ENCODE results near the gene SPEN.
"Not testable (repeated sequence)": the region's sequence is repeated elsewhere in the genome, so short reads cannot be mapped to it uniquely, and the experiment has no call there.

The SPEN gene

GRCh38 chr1:15876357-15877055 is 29.0 kb downstream of the SPEN start:
- no peak for DNase-seq (ENCODE audit: low read depth in 1 of 2, low spot score in 1 of 2)
- no peak for TF ChIP-seq JUND (IDR thresholded peaks at IDR 0.05; ENCODE audit: low read depth)
- in situ Hi-C loops (cut with HindIII; ENCODE audit: low pct_unique_long_range_greater_than_20kb, low sequenced_read_pairs), result no loop called here

DNA sequence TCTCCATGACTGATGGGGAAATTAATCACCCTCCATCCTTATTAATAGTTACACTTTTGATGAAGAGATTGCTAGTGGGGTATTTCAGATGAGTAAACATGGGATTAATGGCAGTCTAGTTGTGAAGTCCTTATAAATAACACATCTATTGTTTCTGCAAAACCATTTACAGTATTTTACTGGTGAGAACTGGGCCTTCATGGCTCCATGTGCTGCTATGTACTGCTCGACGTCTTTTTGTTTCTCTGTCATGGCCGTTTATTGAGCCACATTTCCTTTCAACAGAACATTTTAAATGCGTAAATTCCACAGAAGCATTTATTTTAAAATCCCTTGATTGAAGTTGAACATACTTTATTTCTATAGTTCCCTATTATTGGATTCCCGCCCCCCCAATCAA is 34.5 kb downstream of the SPEN start:
- in situ Hi-C loops (cut with HindIII; ENCODE audit: low pct_unique_long_range_greater_than_20kb, low sequenced_read_pairs), result no loop called here
- DNase-seq (ENCODE audit: low read depth in 1 of 2, low spot score in 1 of 2), result no peak
- TF ChIP-seq JUND (IDR thresholded peaks at IDR 0.05; ENCODE audit: low read depth), result no peak

- TF ChIP-seq JUND (IDR thresholded peaks at IDR 0.05; ENCODE audit: low read depth), result no peak
- in situ Hi-C loops (cut with HindIII; ENCODE audit: low pct_unique_long_range_greater_than_20kb, low sequenced_read_pairs), result no loop called here
- no peak for DNase-seq (ENCODE audit: low read depth in 1 of 2, low spot score in 1 of 2)
Observed at GRCh38 chr1:15882665-15883064, 35.2 kb downstream of the SPEN start.

DNA sequence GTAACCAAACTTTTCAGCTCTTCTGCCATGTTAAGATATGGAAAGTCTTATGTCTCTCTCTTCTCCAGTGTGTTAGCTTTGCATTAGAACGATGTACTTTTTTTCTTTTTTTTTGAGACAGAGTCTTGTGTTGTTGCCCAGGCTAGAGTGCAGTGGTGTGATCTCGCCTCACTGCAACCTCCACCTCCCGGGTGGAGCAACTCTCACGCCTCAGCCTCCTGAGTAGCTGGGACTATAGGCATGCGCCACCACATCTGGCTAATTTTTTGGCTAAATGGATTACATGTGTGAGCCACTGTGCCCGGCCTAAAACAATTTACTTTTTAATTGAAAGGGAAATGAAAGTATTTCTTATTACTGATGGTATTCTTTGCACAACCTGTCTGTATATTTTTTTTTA is 35.8 kb downstream of the SPEN start:
- TF ChIP-seq JUND (IDR thresholded peaks at IDR 0.05; ENCODE audit: low read depth), result no peak
- in situ Hi-C loops (cut with HindIII; ENCODE audit: low pct_unique_long_range_greater_than_20kb, low sequenced_read_pairs), result no loop called here
- DNase-seq (ENCODE audit: low read depth in 1 of 2, low spot score in 1 of 2), result no peak

DNA sequence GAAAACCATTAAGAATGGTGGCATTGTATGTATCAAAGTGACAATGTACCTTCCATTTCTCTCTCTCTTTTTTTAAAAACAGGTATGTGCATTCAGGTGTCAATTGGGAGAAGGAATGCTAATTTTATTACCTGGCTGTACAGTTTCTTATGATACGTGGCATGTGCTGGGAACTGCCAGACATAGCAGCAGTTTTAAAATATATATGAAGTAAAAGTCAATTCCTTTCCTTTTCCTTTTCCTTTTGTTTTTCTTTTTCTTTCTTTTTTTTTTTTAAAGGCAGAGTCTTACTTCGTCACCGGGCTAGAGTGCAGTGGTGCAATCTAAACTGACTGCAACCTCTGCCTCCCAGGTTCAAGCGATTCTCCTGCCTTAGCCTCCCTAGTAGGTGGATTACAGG is 37.0 kb downstream of the SPEN start:
- no peak for TF ChIP-seq JUND (IDR thresholded peaks at IDR 0.05; ENCODE audit: low read depth)
- in situ Hi-C loops (cut with HindIII; ENCODE audit: low pct_unique_long_range_greater_than_20kb, low sequenced_read_pairs), result no loop called here
- DNase-seq (ENCODE audit: low read depth in 1 of 2, low spot score in 1 of 2), result no peak

- no peak for TF ChIP-seq JUND (IDR thresholded peaks at IDR 0.05; ENCODE audit: low read depth)
Observed at GRCh38 chr1:15885269-15885668, 37.8 kb downstream of the SPEN start.

GRCh38 chr1:15885701-15886610 is 38.4 kb downstream of the SPEN start:
- in situ Hi-C loops (cut with HindIII; ENCODE audit: low pct_unique_long_range_greater_than_20kb, low sequenced_read_pairs), result no loop called here
- no peak for TF ChIP-seq JUND (IDR thresholded peaks at IDR 0.05; ENCODE audit: low read depth)
- DNase-seq (ENCODE audit: low read depth in 1 of 2, low spot score in 1 of 2), result peak; percentile 29 to 93

More at GRCh38 chr1:15885269-15885668, 37.8 kb downstream of the SPEN start:
- in situ Hi-C loops (cut with HindIII; ENCODE audit: low pct_unique_long_range_greater_than_20kb, low sequenced_read_pairs), result no loop called here
- no peak for DNase-seq (ENCODE audit: low read depth in 1 of 2, low spot score in 1 of 2)

DNA sequence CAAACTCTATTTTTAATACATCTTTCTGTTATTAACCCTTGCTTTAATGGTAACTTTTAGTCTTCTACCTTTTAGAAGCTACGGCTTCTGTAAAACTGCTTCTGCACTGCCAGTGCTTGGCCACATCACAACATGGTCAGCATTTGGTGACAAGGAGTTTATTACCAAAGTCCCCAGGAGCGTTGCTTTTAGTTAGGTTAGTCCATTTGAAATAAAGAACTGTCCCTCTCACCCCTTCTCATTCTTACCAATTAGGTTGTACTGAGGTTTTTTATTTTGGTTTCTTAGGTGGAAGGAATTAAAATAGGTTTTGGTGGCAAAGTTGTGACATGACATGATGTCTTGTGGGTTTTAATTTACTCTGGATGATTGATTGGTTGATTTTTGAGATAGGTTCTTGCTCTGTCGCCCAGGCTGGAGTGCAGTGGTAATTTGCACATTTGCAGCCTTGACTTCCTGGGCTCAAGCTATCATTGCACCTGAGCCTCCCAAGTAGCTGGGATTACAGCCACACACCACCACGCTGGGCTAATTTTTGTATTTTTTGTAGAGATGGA is 39.2 kb downstream of the SPEN start:
- in situ Hi-C loops (cut with HindIII; ENCODE audit: low pct_unique_long_range_greater_than_20kb, low sequenced_read_pairs), result no loop called here
- no peak for TF ChIP-seq JUND (IDR thresholded peaks at IDR 0.05; ENCODE audit: low read depth)
- DNase-seq (ENCODE audit: low read depth in 1 of 2, low spot score in 1 of 2), result no peak

DNA sequence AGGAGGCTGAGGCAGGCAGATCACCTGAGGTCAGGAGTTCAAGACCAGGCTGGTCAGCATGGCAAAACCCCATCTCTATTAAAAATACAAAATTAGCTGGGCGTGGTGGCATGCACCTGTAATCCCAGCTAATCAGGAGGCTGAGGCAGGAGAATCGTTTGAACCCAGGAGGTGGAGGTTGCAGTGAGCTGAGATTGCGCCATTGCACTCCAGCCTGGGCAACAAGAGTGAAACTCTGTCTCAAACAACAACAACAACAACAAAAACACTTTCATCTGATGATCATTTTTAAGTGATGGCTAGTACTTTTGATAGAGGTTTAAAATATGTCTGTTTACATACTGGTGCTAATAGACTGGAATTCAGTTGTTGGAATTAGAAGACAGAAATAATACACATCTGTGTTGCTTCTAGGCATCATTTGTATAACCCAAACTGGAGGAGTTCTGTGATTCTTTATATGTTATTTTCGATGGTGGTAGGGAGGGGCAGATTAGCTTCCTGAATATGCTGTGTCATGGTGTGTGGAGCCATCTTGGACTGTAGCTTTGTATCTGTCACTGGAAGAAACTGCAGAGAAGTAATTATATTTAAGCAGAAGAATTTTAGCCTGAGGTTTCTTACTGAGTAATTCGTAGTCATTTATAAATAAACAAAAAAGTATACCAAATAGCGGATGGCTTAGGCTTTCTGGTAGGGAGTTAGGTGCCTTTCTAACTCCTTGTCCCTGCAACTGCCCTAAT is 45.5 kb downstream of the SPEN start:
- in situ Hi-C loops (cut with HindIII; ENCODE audit: low pct_unique_long_range_greater_than_20kb, low sequenced_read_pairs); DNase-seq (ENCODE audit: low read depth in 1 of 2, low spot score in 1 of 2): not testable (repeated sequence)

DNA sequence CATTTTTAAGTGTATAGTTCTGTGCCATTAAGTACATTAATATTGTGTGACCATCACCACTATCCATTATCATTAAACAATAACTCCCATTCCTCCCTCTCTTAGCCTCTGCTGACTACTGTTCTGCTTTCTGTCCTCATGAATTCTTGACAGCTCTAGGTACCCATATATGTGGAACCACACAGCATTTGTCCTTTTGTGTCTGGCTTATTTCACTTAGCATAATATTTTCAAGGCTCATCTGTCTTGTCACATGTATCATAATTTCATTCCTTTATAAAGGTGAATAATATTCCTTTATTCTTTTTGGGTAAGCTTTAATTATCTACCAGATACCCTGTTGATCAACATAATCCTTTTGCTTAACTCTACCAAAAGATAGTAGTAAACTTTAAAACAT is 47.7 kb downstream of the SPEN start:
- no peak for TF ChIP-seq JUND (IDR thresholded peaks at IDR 0.05; ENCODE audit: low read depth)
- in situ Hi-C loops (cut with HindIII; ENCODE audit: low pct_unique_long_range_greater_than_20kb, low sequenced_read_pairs), result no loop called here
- DNase-seq (ENCODE audit: low read depth in 1 of 2, low spot score in 1 of 2), result no peak

DNA sequence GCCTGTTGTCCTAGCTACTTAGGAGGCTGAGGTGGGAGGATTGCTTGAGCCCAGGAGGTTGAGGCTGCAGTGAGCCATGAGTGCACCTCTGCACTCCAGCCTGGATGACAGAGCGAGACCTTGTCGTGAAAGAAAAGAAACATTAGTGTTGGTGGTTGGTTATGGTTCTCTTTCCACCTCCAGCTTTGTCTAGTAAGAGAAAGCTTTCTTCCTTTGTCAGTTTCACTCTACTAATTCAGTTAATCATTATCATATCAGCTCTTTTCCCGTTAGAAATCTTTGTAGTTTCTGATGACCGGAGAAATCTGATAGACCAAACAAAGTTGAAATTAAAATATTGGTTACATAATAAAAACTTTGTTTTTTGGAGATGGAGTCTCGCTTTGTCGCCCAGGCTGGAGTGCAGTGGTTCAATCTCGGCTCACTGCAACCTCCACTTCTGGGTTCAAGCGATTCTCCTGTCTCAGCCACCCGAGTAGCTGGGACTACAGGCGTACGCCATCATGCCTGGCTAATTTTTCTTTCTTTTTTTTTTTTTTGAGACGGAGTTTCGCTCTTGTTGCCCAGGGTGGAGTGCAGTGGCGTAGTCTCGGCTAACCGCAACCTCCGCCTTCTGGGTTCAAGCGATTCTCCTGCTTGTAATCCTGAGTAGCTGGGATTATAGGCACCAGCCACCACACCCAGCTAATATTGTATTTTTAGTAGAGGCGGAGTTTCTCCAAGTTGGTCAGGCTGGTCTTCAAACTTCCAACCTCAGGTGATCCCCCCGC is 49.5 kb downstream of the SPEN start:
- in situ Hi-C loops (cut with HindIII; ENCODE audit: low pct_unique_long_range_greater_than_20kb, low sequenced_read_pairs), result not testable (repeated sequence)

DNA sequence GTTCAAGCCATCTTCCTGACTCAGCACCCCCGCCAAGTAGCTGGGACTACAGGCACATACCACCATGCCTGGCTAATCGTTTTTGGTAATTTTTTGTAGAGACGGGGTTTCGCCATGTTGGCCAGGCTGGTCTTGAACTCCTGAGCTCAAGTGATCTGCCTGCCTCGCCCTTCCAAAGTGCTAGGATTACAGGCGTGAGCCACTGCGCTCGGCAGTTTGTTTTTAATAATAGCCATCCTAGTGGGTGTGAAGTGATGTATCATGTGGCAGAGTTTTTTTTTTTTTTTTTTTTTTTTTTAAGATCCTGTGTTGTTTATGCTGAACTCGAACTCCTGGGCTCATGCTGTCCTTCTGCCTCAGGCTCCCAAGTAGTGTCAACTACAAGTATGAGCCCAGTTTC is 51.8 kb downstream of the SPEN start:
- no peak for DNase-seq (ENCODE audit: low read depth in 1 of 2, low spot score in 1 of 2)
- in situ Hi-C loops (cut with HindIII; ENCODE audit: low pct_unique_long_range_greater_than_20kb, low sequenced_read_pairs), result no loop called here
- no peak for TF ChIP-seq JUND (IDR thresholded peaks at IDR 0.05; ENCODE audit: low read depth)

More for the DNA sequence above, 49.5 kb downstream of the SPEN start:
- DNase-seq (ENCODE audit: low read depth in 1 of 2, low spot score in 1 of 2), result not testable (repeated sequence)
